Ovary (tissue), 9 donors: ENCODE measurements around the gene GPATCH3. TPM values are rescaled to one million over a fixed set of nuclear protein-coding genes. Genes with fewer than 3 reads are reported as not detected.
A peak's percentile ranks its signal among the peaks of the same experiment; 100 is the strongest.

ENCODE experiments used
- DNase-seq, 5 donors: peaks; one replicate each; pipeline ENCODE4 v3.0.0-alpha.2; 2019 to 2020
- H3K27ac ChIP-seq, 2 donors: fragments of 200-600 bp; one replicate each; pipeline versions ENCODE4 v1.5.1 to v1.8.0; 2019 to 2022
- H3K27me3 ChIP-seq: fragments of 200-600 bp; one replicate; pipeline ENCODE4 v1.8.0; 2022
- H3K36me3 ChIP-seq: fragments of 200-600 bp; sonication (generic); one replicate; pipeline ENCODE4 v1.5.1; 2019
- H3K4me1 ChIP-seq: one replicate; pipeline ENCODE4 v1.8.1; 2013; ENCODE audit warnings: mild to moderate bottlenecking, moderate library complexity; ENCODE audit not compliant: insufficient read depth
- H3K4me3 ChIP-seq: fragments of 200-600 bp; sonication (generic); one replicate; pipeline ENCODE4 v1.5.1; 2017
- H3K9me3 ChIP-seq, 2 donors: fragments of 200-600 bp in 1 of 2; sonication (generic) in 1 of 2; one replicate each; pipeline versions ENCODE4 v1.5.1 to v1.8.1; 2013 to 2019; ENCODE audit warnings: mild to moderate bottlenecking in 1 of 2, moderate library complexity in 1 of 2
- CTCF ChIP-seq, 3 donors: fragments of 450-650 bp in 2 of 3; fragments of 200-600 bp in 1 of 3; IDR thresholded peaks; one replicate each; pipeline versions ENCODE4 v1.5.1 to v1.8.0; 2016 to 2022; ENCODE audit warnings: antibody characterized with exemption in 3 of 3, mild to moderate bottlenecking in 1 of 3
- EP300 ChIP-seq: sonication (generic); formaldehyde crosslinking; IDR thresholded peaks from one replicate; pipeline ENCODE4 v1.6.1; 2017; ENCODE audit warnings: antibody characterized with exemption
- POLR2A ChIP-seq: fragments of 450-650 bp; IDR thresholded peaks from one replicate; pipeline ENCODE4 v1.6.1; 2017; ENCODE audit warnings: antibody characterized with exemption, mild to moderate bottlenecking, moderate library complexity
- WGBS, 3 donors: extraction: QIAGEN DNeasy Blood & Tissue Kit in 1 of 3; methylation state at CpG; one replicate each; pipeline versions ENCODE4 v1.1.5 to v1.1.7; 2013 to 2017; 5-methylcytosine and 5-hydroxymethylcytosine counted together
- intact Hi-C, 4 donors: fragments of 100-400 bp; cut with DNase I; formaldehyde crosslinking; loops; one replicate each; pipeline versions ENCODE4 v1.11.0 to v1.15.1; 2022 to 2023
- polyA plus RNA-seq, 2 donors: library from polyadenylated mRNA; stranded (reverse); fragments of 200-250 nt in 1 of 2; fragments of 350-450 nt in 1 of 2; fragmentation: Illumina TruSeq in 1 of 2; extraction: RNeasy Lipid Tissue Mini Kit (QIAGEN cat#74804) in 1 of 2; gene quantifications; one replicate each; pipeline ENCODE4 v1.2.3, GENCODE V29; 2013 to 2014
- total RNA-seq, 7 donors: library from RNA; depleted of rRNA in 2 of 7; stranded (reverse); fragments of >200 nt in 2 of 7; fragmentation: NEBNext Ultra II Directional in 3 of 7; extraction: Animal tissue kit (Norgen Biotek cat#: 25700) in 3 of 7; gene quantifications; one replicate each; pipeline versions ENCODE4 v1.1.0 to v1.2.4, GENCODE V29; 2016 to 2023
- donor health status: DM: no; HTN: no; CAD: no; lungs with moderate emphysema.
- donor health status: DM: no; HTN: no; CAD: no.
- donor health status: Bipolar disorder and iron deficiency.
- donor health status: DM: yes; HTN: yes; CAD: no.
- donor health status: DM: no; HTN: no; CAD: no.
- donor health status: DM: yes; HTN: yes; CAD: no.

The GPATCH3 gene
- total and polyA plus RNA-seq, 9 donors = 3.1 to 16.4 (median 11.2) TPM

- H3K27ac ChIP-seq = no peak overlapping the region
- H3K36me3 ChIP-seq = no peaks in the 10 kb centered on the region
- no peaks in the 10 kb centered on the region for H3K4me1 ChIP-seq
- TF ChIP-seq CTCF (IDR thresholded peaks at IDR 0.05) = no peak
- no peak for TF ChIP-seq EP300
- TF ChIP-seq POLR2A = no peak
- H3K4me3 ChIP-seq = no peak overlapping the region
- no peak for DNase-seq
- no peaks in the 10 kb centered on the region for H3K27me3 ChIP-seq
- no peaks in the 10 kb centered on the region for H3K9me3 ChIP-seq
- intact Hi-C loops = no loop called here
- 42 to 55% (median 50%) methylated on average over 6 of the region's 6 CpGs for WGBS, 3 donors
These were observed 7.0 kb upstream of the GPATCH3 start for GRCh38 chr1:26907071-26907917.

GRCh38 chr1:26900815-26901511, 696 bp upstream of the GPATCH3 start:
- H3K27ac ChIP-seq = peak overlapping the region in 1 of 2 donors; percentile 54
- H3K27me3 ChIP-seq = no peaks in the 10 kb centered on the region
- no peak for DNase-seq
- H3K4me3 ChIP-seq = peak overlapping the region; percentile 99
- TF ChIP-seq POLR2A = no peak
- no peak for TF ChIP-seq CTCF (IDR thresholded peaks at IDR 0.05)
- no peak for TF ChIP-seq EP300
- H3K9me3 ChIP-seq = no peaks in the 10 kb centered on the region
- 59 to 67% (median 62%) methylated on average over 18 of the region's 18 CpGs for WGBS, 3 donors
- intact Hi-C loops = no loop called here
- no peaks in the 10 kb centered on the region for H3K36me3 ChIP-seq
- peaks cover 2% of the 10 kb centered on the region for H3K4me1 ChIP-seq

- no peak overlapping the region for H3K4me3 ChIP-seq
- TF ChIP-seq EP300 (no peak), CTCF (IDR thresholded peaks at IDR 0.05) (no peak), POLR2A (no peak)
- peaks cover 2% of the 10 kb centered on the region for H3K4me1 ChIP-seq
- DNase-seq = no peak
- intact Hi-C loops = no loop called here
- no peaks in the 10 kb centered on the region for H3K9me3 ChIP-seq
- WGBS, 3 donors = 84 to 88% (median 86%) methylated on average over 9 of the region's 9 CpGs
- H3K27me3 ChIP-seq = no peaks in the 10 kb centered on the region
- no peaks in the 10 kb centered on the region for H3K36me3 ChIP-seq
- no peak overlapping the region for H3K27ac ChIP-seq
These were observed 2.9 kb downstream of the GPATCH3 start for GRCh38 chr1:26897351-26897750.

GRCh38 chr1:26894263-26894662, 6.0 kb downstream of the GPATCH3 start:
- no peak overlapping the region for H3K27ac ChIP-seq
- TF ChIP-seq EP300 = no peak
- no peak for TF ChIP-seq POLR2A
- TF ChIP-seq CTCF (IDR thresholded peaks at IDR 0.05) = no peak
- DNase-seq = no peak
- peaks cover 4% of the 10 kb centered on the region for H3K4me1 ChIP-seq
- no peaks in the 10 kb centered on the region for H3K9me3 ChIP-seq
- WGBS, 3 donors = 91 to 92% (median 92%) methylated on average over 13 of the region's 13 CpGs
- no peaks in the 10 kb centered on the region for H3K27me3 ChIP-seq
- no peaks in the 10 kb centered on the region for H3K36me3 ChIP-seq
- intact Hi-C loops = no loop called here
- H3K4me3 ChIP-seq = no peak overlapping the region
